Ascending aorta (tissue), 2 donors: ENCODE measurements around the gene IGSF3. TPM values are rescaled to one million over a fixed set of nuclear protein-coding genes. Genes with fewer than 3 reads are reported as not detected.

Experiments
- DNase-seq, 2 donors: peaks; one replicate each; pipeline ENCODE4 v3.0.0-alpha.2; 2019; ENCODE audit warnings: low spot score in 2 of 2
- H3K27ac ChIP-seq, 2 donors: fragments of 200-600 bp; sonication (generic); one replicate each; pipeline ENCODE4 v1.5.1; 2016 to 2017; ENCODE audit warnings: mild to moderate bottlenecking in 1 of 2
- H3K27me3 ChIP-seq: fragments of 200-600 bp; sonication (generic); one replicate; pipeline ENCODE4 v1.5.1; 2017
- H3K36me3 ChIP-seq, 2 donors: fragments of 200-600 bp; sonication (generic); one replicate each; pipeline ENCODE4 v1.5.1; 2016
- H3K4me1 ChIP-seq, 2 donors: fragments of 200-600 bp; sonication (generic); one replicate each; pipeline ENCODE4 v1.5.1; 2016 to 2017; ENCODE audit warnings: mild to moderate bottlenecking in 1 of 2
- H3K4me3 ChIP-seq, 2 donors: fragments of 200-600 bp; sonication (generic); one replicate each; pipeline ENCODE4 v1.5.1; 2016 to 2017; ENCODE audit warnings: mild to moderate bottlenecking in 1 of 2
- H3K9me3 ChIP-seq, 2 donors: fragments of 200-600 bp; sonication (generic); one replicate each; pipeline ENCODE4 v1.5.1; 2016
- intact Hi-C: fragments of 100-400 bp; cut with DNase I; formaldehyde crosslinking; loops from one replicate; pipeline ENCODE4 v1.15.1; 2023
- total RNA-seq: library from RNA; depleted of rRNA; stranded (reverse); fragments of >200 nt; gene quantifications from one replicate; pipeline ENCODE4 v1.1.0, GENCODE V29; 2016
- TF ChIP-seq, protein P1 (sequence below), 3 experiments: fragments of 200-600 bp in 2 of 3; fragments of 450-650 bp in 1 of 3; sonication (generic) in 2 of 3; IDR thresholded peaks; one replicate each; pipeline ENCODE4 v1.5.1; 2016 to 2019; ENCODE audit warnings: antibody characterized with exemption in 3 of 3, mild to moderate bottlenecking in 1 of 3, moderate library complexity in 1 of 3

IGSF3 gene
- total RNA-seq, 1 donor from 2014 or later: 0.64 TPM

DNA sequence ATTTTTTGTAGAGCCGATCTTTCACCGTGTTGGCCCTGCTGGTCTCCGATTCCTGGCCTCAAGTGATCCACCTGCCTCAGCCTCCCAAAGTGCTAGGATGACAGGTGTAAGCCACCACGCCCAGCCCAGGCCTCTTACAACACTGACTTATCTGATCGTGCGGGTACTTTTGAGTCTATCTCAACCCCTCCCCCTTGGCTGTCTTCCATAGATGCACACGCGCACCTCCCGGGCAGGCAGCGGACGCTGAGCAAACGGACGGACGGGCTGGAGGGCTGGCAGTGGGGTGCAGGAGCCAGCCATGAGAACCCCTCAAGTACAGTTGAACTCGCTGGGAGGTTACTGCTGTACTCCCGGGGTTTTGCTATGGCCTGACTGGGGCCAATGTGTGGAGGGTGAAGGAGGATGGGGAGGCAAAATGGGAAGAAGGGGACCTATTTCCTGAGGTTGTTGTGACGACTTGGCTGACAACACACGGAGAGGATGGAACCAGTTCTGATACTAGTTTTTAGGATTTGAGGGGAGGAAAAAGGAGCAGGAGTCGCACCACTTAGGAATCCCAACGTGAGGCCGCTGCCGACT, 97.7 kb downstream of the IGSF3 start:
- Histone ChIP-seq H3K4me1 (peaks cover 0 to 11% of the 10 kb centered on the region in 2 donors), H3K9me3 (no peaks in the 10 kb centered on the region), H3K27me3 (no peaks in the 10 kb centered on the region), H3K4me3 (peak overlapping the region; percentile 91 to 92), H3K27ac (peak overlapping the region; percentile 99 to 100), H3K36me3 (no peaks in the 10 kb centered on the region)
- TF ChIP-seq, protein P1, sequence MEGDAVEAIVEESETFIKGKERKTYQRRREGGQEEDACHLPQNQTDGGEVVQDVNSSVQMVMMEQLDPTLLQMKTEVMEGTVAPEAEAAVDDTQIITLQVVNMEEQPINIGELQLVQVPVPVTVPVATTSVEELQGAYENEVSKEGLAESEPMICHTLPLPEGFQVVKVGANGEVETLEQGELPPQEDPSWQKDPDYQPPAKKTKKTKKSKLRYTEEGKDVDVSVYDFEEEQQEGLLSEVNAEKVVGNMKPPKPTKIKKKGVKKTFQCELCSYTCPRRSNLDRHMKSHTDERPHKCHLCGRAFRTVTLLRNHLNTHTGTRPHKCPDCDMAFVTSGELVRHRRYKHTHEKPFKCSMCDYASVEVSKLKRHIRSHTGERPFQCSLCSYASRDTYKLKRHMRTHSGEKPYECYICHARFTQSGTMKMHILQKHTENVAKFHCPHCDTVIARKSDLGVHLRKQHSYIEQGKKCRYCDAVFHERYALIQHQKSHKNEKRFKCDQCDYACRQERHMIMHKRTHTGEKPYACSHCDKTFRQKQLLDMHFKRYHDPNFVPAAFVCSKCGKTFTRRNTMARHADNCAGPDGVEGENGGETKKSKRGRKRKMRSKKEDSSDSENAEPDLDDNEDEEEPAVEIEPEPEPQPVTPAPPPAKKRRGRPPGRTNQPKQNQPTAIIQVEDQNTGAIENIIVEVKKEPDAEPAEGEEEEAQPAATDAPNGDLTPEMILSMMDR (IDR thresholded peaks at IDR 0.05): no peak
- intact Hi-C loops: loop anchor here (1.0 to 10.0 kb wide), 7 partner anchors 61 to 1988 kb away; partner anchors contain the start of genes ATP1A1, BCAS2, MAN1A2 and PTGFRN
- DNase-seq: peak in 1 of 2 donors; percentile 76

GRCh38 chr1:116569381-116569670, 98.2 kb downstream of the IGSF3 start:
- no peak for DNase-seq
- H3K27ac ChIP-seq: peak overlapping the region in 1 of 2 donors; percentile 99

GRCh38 chr1:116568662-116569380, 98.7 kb downstream of the IGSF3 start:
- Histone ChIP-seq H3K36me3 (no peaks in the 10 kb centered on the region), H3K27me3 (no peaks in the 10 kb centered on the region), H3K4me3 (no peak overlapping the region), H3K9me3 (no peaks in the 10 kb centered on the region), H3K4me1 (peaks cover 0 to 11% of the 10 kb centered on the region in 2 donors), H3K27ac (no peak overlapping the region)
- DNase-seq: no peak
- TF ChIP-seq, protein P1 (IDR thresholded peaks at IDR 0.05): no peak
- intact Hi-C loops: loop anchor here (5.0 kb wide), 1 partner anchor 798 kb away; the partner anchor contains the start of gene MAN1A2

More at GRCh38 chr1:116569381-116569670, 98.2 kb downstream of the IGSF3 start:
- no peaks in the 10 kb centered on the region for H3K36me3 ChIP-seq
- H3K4me1 ChIP-seq: peaks cover 0 to 11% of the 10 kb centered on the region in 2 donors
- H3K27me3 ChIP-seq: no peaks in the 10 kb centered on the region
- TF ChIP-seq, protein P1 (IDR thresholded peaks at IDR 0.05): no peak
- no peaks in the 10 kb centered on the region for H3K9me3 ChIP-seq
- intact Hi-C loops: loop anchor here (5.0 kb wide), 1 partner anchor 798 kb away; the partner anchor contains the start of gene MAN1A2
- H3K4me3 ChIP-seq: peak overlapping the region in 1 of 2 donors; percentile 92

DNA sequence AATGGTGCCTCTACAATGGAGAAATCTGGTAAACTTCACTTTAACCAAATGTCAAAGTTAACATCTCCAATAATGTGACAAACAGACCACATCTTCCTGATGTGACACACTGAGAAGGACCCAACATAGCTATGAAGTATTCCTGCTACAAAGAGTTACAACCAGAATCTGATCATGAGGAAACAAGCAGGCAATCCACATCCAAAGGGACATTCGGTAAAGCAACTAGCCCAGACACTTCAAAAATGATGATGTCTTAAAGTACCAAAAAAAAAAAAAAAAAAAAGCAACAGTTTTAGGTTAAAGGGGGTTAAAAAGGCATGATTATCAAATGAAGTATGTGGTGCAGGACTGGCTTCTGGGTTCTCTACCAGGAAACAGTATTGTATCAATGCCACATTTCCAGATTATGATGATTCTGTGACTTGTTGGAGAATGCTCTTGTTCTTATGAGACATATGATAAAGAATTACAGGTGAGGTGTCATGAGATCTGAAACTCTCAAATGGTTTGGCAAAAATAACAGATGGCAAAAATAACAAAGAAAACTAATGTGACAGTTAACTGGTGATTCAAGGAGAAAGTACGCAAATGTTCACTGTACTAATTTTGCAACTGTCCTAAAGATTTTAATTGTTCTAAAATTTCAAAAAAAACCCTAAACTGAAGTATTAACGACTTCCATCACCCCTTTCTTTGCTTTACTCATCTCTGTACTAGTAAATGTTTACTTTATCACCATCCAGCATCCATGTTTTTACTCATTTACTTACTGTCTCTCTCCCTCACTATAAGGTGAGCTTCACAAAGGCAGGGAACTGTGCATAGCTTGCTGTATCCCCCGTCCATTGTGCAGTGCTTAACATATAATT, 99.5 kb downstream of the IGSF3 start:
- intact Hi-C loops: loop anchor here (5.0 kb wide), 1 partner anchor 799 kb away; the partner anchor contains the start of gene MAN1A2
- H3K4me3 ChIP-seq: no peak overlapping the region
- DNase-seq: no peak
- no peaks in the 10 kb centered on the region for H3K27me3 ChIP-seq
- TF ChIP-seq, protein P1 (IDR thresholded peaks at IDR 0.05): no peak
- H3K27ac ChIP-seq: no peak overlapping the region
- H3K9me3 ChIP-seq: no peaks in the 10 kb centered on the region
- H3K4me1 ChIP-seq: peaks cover 0 to 11% of the 10 kb centered on the region in 2 donors
- no peaks in the 10 kb centered on the region for H3K36me3 ChIP-seq

DNA sequence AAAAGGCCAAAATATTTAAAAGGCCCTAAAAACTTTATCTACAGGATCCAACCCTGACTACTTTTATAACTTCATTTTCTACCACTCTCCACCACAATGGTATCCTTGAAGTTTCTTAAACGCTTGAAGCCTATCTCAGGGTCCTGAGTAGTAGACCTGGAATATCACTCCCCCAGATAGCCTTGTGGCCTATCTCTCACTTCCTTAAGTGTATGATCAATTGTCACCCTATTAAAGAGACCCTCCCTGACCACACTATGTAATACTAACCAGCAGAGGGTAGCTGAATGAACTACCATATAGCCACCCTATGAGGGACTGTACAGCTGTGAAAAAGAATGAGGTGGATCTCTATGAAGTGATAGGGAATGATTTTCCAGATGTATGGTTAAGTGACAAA, 102.3 kb downstream of the IGSF3 start:
- H3K27me3 ChIP-seq: no peaks in the 10 kb centered on the region
- no peak overlapping the region for H3K27ac ChIP-seq
- H3K9me3 ChIP-seq: no peaks in the 10 kb centered on the region
- intact Hi-C loops: loop anchor here (5.0 kb wide), 1 partner anchor 802 kb away; the partner anchor contains the start of gene MAN1A2
- H3K4me1 ChIP-seq: peaks cover 0 to 6% of the 10 kb centered on the region in 2 donors
- no peak overlapping the region for H3K4me3 ChIP-seq
- TF ChIP-seq, protein P1 (IDR thresholded peaks at IDR 0.05): no peak
- no peaks in the 10 kb centered on the region for H3K36me3 ChIP-seq
- DNase-seq: no peak
